Measurements from ENCODE around the gene MYO9A. TPM values are rescaled to one million over a fixed set of nuclear protein-coding genes. Genes with fewer than 3 reads are reported as not detected.
"Not testable (repeated sequence)": the region's sequence is repeated elsewhere in the genome, so short reads cannot be mapped to it uniquely, and the experiment has no call there.

MYO9A gene
- total RNA-seq, 1 experiment from 2014 or later: 21.4 TPM

DNA sequence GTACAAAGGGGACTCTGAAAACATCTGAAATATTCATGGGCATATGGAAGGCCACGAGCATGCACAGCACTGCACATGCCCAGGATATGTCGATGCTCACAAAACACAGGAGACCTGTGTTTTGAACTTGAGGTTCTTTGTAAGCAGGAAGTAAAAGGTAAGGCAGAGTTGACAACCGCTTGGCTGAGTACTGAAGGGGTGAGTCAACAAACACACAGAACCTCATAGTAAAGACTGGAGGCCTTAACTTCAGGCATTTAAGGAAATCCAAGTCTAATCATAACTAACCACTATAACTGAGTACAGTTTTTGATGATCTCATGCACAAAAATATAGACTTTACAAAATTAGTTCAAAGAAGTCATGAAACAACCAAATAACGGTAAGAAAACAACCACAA, 80.6 kb downstream of the MYO9A start:
- peak; percentile 4 for DNase-seq (ENCODE audit: low read depth)

DNA sequence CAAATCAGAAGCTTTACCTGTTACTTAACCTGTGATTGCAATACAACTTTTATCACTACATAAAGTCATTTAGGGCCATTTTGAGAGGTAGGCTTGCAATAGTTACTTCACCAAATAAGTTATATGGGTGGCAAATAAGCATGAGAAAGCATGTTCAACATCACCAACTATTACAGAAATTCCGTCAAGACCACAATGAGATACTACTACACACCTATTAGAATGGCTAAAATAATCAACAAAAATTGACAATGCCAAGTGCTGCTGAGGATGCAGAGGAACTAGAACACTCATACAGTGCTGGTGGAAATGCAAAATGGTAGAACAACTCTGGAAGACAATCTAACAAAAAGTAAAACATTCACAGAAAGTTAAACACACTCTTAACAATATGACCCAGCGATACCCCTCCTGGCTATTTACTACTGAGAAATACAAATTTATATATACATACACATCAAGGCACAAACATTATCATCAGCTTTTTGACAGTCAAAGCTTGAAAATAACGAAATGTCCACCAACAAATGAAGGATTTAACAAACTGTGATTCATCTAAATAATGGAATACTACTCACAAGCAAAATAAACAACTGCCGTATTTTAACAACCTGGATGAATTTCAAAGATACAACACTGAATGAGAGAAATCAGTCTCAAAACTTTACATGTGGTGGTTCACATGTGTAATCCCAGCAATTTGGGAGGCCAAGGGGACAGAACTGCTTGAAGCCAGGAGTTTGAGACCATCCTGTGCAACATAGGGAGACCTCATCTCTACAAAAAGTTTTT, 82.9 kb downstream of the MYO9A start:
- no peak for DNase-seq (ENCODE audit: low read depth)

DNA sequence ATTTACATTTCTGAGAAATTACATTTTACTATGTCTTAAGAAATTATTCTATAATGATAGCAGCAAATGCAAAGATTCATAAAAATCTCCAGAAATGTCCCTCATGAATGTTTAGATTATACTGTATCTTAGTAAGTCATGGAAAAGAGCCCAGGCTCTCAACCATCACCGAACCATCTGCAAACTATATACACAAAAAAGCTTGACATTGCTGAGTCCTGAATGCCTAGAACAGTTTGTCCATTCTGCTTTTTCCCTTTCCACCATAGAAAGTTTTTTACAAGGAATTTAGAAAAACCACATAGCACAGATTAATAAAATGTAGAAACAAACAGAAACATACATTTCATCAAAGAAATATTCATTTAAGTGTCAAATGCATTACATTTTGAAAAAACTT, 83.6 kb downstream of the MYO9A start:
- DNase-seq (ENCODE audit: low read depth): no peak

DNA sequence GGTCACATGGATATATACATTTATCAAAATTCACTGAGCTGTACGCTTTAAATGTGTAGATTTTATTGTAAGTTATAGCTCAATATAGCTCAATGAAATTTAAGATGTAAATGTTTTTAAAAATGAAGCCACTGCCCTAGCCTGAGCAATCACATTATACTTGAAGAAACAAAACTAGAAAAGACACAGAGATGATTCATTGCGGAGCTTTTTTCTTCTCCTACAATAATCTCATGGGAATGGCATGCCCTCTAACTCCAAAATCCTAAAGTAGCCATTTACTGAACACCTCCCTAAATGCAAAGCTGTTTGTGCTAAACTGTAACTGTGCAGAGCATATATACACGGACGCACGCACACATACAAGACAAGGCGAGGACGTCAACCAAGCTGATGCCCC, 84.2 kb downstream of the MYO9A start:
- no peak for DNase-seq (ENCODE audit: low read depth)

DNA sequence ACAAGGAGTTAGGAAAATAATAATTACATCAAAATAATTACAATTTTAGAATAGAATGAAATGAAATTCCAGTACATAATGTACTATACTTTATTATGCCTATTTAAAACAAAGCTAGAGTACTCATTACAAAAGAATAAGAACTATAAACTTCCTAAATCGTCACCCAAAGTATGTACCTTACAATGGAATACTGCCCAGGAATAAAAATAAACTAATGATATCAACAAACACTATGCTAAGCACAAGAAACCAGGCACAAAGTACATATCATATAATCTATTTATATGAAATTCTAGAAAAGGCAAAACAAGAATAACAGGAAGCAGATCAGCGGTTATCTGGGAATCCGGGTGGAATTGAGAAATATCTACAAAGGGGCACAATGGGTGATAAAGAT, 84.7 kb downstream of the MYO9A start:
- no peak for DNase-seq (ENCODE audit: low read depth)

DNA sequence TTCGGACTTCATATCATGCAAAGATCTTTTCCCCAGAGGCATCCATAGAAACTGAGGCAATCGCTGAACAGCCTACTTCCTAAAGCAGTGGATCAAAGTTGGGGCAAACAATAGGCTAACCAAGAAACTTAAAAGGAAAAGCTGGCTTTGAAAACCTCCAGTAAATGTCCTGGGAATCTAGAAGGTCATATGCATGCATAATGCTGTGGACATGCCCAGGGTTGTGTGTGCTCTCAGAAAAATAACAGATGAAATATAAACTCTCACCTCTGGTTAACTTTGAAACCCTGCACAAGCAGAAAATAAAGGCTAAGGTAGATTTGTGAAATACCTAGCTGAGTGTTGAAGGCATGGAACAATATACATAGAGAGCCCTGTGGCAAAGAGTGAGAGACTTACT, 96.3 kb downstream of the MYO9A start:
- DNase-seq (ENCODE audit: low read depth): no peak

DNA sequence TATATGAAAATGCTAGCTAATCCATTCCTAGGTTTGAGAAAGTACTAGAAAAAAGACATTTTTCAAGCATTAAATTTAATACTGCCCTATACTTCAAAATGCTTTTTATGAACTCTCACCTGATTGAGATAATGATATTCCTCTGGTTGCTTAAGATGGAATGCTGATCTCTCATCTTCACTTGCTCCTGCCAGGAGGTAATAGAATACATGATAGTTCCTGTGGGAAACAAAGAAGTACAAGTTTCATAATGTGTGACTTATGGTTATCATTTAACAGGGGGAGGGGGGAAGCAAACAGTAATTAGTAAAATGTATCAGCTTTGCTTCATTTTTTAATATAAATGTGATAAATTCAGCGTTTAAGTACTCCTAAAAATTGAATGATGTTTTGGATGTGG, 97.2 kb downstream of the MYO9A start:
- DNase-seq (ENCODE audit: low read depth): no peak

DNA sequence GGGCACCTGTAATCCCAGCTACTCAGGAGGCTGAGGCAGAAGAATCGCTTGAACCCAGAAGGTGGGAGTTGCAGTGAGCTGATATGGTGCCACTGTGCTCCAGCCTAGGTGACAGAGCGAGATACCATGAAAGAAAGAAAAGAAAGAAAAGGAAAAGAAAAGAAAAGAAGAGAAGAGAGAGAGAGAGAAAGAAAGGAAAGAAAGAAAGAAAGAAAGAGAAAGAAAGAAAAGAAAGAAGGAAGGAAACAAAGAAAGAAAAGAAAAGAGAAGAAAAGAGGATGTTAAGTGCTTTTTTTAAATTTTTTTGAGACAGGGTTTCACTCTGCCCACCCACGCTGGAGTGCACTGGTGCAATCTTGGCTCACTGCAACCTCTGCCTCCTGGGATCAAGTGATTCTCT, 103.4 kb downstream of the MYO9A start:
- not testable (repeated sequence) for DNase-seq (ENCODE audit: low read depth)

DNA sequence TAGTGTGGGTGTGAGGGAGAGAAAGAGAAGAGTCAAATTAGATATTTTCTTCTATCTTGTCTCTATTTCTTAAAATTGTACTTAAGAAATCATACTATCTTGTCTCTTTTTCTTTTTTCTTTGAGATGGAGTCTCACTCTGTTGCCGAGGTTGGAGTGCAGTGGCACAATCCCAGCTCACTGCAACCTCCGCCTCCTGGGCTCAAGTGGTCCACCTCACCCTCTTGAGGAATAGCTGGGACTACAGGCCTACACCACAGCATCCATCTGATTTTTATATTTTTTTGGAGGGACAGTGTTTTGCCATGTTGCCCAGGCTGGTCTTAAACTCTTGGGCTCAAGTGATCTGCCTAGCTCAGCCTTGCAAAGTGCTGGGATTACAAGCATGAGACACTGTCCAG, 104.2 kb downstream of the MYO9A start:
- DNase-seq (ENCODE audit: low read depth): no peak

DNA sequence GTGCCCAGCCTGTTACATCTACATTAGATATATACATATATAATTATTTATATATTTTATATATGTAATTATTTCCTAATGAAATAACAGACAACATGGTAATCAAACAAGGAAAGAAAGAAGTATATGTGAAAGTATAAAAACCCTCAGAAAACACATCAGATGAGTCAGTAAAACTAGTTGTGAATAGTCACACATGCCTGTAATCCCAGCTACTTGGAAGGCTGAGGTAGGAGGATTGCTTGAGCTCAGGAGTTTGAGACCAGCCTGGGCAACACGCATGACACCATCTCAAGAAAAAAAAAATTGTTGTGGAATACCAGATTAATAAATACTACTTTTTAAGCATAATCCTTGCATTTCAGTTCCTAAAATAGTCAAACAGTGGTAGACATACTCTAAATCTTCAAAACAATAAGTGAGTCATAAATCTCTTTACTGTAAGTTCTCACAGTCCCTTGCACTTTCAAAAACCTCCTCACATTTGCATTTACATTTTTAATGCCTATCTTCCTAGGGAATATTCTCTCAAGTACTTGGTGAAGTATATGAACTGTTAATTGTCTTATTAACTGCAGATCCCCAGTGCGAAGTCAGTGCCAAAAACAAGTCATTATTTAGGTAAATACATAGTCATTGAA, 106.5 kb downstream of the MYO9A start:
- no peak for DNase-seq (ENCODE audit: low read depth)

DNA sequence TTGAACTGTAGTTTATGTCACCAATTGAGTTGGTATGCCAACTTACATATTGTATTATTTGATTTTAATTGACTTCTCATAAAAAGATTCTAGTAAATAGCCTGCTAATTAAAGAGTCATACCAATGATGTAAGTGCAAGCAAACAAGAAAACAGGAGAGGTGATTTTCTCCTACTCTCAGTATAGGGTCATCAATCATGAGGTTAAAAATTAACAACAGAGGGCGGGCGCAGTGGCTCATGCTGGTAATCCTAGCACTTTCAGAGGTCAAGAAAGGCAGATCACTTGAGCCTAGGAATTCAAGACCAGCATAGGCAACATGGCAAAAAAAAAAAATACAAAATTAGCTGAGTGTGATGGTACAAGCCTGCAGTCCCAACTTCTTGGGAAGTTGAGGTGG, 108.7 kb downstream of the MYO9A start:
- DNase-seq (ENCODE audit: low read depth): no peak

DNA sequence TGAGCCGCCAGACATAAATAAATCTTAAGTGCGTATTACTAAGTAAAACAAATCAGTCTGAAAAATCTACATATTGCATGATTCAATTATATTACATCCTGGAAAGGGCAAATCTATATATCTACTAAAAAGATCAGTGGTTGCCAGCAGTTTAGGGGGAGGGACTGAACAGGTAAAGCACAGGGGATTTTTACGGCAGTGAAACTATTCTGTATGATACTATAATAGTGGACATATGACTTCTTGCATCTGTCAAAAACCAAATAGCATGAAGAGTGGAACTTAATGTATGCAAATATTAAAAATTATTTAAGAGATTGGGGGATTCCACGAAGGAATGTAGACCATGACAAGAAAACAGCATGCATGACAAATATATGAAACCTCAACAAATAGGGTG, 111.6 kb downstream of the MYO9A start:
- DNase-seq (ENCODE audit: low read depth): no peak

DNA sequence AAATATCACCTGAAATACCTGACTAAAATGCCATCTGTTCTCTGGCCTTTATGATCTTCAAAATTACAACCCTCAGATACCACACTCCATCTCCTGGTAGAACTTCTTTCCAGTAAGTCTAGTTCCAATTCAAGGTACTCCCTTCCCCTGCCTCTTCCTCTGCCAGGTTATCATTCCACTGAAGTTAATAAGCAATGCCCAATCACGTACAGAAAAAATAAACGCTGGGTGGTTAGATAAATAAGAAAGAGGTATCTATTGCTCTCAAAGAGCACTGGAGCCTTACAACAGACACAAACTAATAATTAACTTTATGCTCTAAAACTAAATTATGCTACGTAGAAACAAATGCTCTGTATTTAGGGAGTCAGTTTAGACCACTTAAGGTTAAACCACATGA, 112.5 kb downstream of the MYO9A start:
- DNase-seq (ENCODE audit: low read depth): no peak

DNA sequence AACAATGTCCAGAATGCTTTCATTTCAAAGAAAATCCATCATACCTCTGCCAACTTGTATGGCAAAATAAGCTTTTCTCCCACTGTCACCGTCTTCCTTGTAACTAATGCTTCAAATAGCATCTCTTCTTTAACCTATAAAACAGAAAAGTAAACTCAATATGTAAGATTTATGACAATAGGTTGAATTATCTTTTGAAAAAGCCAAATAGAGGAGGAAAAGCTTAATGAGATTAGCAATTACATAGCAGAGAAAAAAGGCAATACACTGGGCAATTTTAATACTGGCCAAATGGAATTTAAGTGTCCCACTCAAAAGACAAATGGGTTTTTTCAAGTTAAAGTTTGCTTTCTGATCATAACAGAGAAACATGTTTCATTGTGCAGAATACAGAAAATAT, 118.1 kb downstream of the MYO9A start:
- no peak for DNase-seq (ENCODE audit: low read depth)

DNA sequence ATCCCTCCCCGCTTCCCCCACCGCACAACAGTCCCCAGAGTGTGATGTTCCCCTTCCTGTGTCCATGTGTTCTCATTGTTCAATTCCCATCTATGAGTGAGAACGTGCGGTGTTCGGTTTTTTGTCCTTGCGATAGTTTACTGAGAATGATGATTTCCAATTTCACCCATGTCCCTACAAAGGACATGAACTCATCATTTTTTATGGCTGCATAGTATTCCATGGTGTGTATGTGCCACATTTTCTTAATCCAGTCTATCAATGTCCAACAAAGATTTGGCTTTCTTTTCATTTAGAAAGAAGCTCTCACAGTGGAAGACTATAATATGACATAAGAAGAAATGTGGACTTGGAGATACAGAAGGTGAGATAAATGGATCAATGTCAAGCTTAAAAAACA, 119.2 kb downstream of the MYO9A start:
- not testable (repeated sequence) for DNase-seq (ENCODE audit: low read depth)

DNA sequence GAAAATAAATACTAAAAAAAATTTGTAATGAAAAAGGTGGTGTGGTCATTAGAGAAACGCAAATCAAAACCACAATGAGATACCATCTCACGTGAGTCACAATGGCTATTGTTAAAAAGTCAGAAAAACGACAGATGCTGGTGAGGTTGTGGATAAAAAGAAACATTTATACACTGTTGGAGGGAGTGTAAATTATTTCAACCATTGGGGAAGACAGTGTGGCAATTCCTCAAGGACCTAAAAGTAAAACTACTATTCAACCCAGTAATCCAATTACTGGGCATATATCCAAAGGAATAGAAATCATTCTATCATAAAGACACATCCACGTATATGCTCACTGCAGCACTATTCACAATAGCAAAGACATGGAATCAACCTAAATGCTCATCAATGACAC, 120.3 kb downstream of the MYO9A start:
- peak; percentile 27 for DNase-seq (ENCODE audit: low read depth)

DNA sequence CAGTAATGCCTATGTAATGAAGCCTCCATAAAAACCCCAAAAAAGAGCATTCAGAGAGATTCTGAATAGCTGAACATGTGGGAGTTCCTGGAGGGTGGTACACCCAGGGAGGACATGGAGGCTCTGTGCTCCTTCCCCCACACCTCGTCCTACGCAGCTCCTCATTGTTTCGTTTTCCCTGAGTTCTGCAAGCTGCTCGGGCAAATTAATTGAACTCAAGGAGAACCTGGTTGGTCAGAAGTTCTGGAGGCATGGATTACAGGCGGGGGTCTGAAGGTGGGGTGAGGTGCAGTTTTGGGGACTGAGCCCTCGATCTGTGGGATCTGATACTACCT, 142.2 kb downstream of the MYO9A start:
- no peak for DNase-seq (ENCODE audit: low read depth)

DNA sequence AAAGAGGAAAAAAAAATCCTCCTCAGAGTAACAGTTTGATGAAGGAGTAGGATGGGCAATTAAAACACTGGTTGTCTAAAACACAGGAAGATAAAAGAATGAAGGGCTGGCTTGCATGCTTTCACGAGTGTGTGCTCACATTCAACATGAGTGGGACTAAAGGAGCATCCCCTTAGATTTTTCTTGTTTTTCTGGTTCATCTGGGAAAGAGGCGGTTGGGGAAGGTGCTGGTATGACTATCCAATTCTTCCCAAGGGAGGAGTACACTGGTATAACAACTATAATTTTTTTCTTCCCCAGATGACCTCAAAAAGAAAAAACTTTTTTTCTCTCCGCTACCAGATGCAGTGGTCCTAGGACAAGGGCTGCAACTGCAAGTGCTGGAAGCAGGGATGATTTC, 143.7 kb downstream of the MYO9A start:
- no peak for DNase-seq (ENCODE audit: low read depth)

DNA sequence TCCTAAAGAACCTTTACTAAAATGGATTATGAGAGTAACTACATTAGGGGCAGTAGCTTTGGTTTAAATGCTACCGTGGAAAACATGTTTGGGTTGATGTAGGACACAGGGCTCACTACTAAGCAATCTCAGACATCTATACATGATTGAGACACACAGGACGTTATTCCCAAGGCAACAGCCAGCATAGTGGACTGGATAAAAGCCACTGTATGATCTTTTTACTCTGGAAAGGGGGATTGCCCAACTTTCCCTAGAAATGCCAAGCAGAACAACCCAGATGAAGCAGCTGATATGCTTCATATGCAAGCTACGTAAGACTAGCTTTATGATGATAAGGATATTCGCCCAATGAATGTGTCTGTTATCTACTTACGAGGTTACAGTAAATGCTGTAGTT, 144.6 kb downstream of the MYO9A start:
- no peak for DNase-seq (ENCODE audit: low read depth)

DNA sequence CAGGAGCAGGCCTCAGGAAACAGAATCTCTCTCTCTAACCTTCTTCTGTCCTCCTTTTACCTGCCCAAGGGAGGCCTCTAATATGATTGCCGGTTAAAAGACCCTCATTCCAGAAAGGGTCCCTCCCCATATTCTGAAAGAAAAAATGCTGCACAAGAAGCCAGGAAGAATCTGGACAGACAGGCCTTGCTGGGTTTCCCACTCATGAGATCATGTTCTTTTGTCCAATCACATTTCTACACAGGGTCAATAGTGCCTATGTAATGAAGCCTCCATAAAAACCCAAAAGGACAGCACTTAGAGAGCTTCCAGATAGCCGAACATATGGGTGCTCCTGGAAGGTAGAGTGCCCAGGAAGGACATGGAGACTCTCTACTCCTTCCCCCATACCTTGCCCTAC, 146.0 kb downstream of the MYO9A start:
- no peak for DNase-seq (ENCODE audit: low read depth)

DNA sequence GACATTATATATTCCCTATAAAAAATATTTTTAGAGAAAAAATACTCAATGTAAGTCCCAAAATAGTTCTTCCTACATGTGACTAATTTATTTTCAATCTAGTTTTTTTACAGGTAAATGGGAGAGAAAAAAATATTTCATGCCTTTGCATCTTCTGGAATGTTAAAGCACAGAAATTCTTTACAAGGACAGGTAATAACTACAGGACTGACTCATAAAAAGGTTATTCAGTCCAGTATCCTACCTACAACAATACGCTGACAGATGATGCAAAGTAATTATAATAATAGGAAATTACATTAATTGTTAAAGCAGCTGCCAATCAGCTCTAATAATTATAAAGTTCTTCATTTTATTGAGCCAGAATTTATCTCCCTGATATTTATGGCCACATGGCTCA, 147.5 kb downstream of the MYO9A start:
- no peak for DNase-seq (ENCODE audit: low read depth)

DNA sequence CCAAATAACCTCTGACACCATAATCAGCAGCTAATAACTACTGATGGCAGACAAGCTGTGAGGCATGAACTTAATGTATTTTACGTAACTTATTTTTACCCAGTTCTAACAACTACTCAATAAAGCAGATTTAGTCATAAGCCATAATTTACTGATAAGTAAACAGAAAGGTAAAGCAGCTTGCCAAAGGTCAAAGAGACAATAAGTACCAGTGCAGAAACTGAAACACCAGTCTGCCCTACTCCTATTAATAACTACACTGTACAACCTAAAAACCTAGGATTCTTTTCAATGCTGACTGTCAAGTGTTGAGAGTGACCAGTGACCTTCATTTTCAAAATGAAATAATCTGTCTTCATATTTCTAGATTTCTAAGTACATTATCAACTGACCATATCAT, 155.4 kb downstream of the MYO9A start:
- DNase-seq (ENCODE audit: low read depth): no peak

DNA sequence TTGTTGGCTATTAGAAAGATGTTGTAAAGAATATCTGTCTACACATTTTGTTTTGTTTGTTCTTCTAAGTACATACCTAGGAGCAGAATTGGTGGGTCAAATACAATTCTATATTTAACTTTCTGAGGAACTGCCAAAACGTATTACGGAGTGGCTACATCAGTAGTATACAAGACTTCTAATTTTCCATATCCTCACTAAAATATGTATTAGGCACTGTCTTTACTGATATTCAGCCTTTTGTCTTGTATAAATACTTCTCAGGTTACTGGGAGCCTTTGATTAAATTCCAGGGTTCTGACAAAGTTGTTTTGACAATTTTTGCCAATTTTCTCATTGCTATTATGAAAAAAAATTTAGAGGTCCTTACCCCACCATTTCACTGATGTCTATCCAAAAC, 160.9 kb downstream of the MYO9A start:
- no peak for DNase-seq (ENCODE audit: low read depth)

DNA sequence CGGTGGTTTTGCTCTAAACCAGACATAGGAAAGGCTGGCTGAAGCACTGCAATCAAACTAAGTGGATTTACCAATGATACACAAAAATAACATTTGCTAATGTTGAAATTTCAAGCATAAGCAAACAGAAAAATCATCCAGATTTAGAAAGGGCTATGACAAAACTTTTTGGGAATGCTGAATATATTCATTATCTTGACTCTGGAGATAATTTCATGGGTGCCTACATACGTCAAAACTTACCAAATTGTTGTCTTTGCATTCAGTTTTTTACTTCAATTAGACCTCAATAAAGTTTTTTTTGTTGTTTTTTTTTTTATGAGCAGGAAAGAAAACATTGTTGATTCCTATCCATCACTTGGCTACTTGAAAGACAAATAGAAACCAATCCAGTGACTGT, 166.8 kb downstream of the MYO9A start:
- no peak for DNase-seq (ENCODE audit: low read depth)
